Measurements from ENCODE around the gene MKX. TPM values are rescaled to one million over a fixed set of nuclear protein-coding genes. Genes with fewer than 3 reads are reported as not detected.

The MKX gene, protein sequence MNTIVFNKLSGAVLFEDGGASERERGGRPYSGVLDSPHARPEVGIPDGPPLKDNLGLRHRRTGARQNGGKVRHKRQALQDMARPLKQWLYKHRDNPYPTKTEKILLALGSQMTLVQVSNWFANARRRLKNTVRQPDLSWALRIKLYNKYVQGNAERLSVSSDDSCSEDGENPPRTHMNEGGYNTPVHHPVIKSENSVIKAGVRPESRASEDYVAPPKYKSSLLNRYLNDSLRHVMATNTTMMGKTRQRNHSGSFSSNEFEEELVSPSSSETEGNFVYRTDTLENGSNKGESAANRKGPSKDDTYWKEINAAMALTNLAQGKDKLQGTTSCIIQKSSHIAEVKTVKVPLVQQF
- total RNA-seq: 1 to 10 TPM in 1 of 4 donors, under 1 TPM in 1, not detected in 2; 0.82 to 2.4 TPM

GRCh38 chr10:27745732-27746396, at the start of gene MKX:
TSS of gene MKX (minus strand) at chr10:27745819. CDS start at chr10:27743415, 2,404 bp downstream.
- Histone ChIP-seq H3K27ac (peak within 1 kb of the TSS in 3 of 4 donors; percentile 84 to 87 (median 86)), H3K4me1 (peaks cover 0 to 52% (median 43%) of the 10 kb centered on the region in 4 donors), H3K4me3 (peak within 1 kb of the TSS; percentile 1 to 95 (median 60)), H3K9me3 (no peaks in the 10 kb centered on the region), H3K36me3 (no peaks in the 10 kb centered on the region), H3K27me3 (peaks cover 100% of the 10 kb centered on the region)
- in situ Hi-C loops (cut with MboI; ENCODE audit: low pct_ligation_motif_present in 1 of 4, low pct_unique_long_range_greater_than_20kb in 1 of 4, low sequenced_read_pairs in 3 of 4) (loop anchor here (25.0 kb wide), 2 partner anchors 441 to 641 kb away; no protein-coding TSS in a partner anchor), intact Hi-C loops (cut with DNase I; ENCODE audit: low total_unique reads) (loop anchor here (10.0 kb wide), 2 partner anchors 429 to 649 kb away; no protein-coding TSS in a partner anchor)
- TF ChIP-seq POLR2AphosphoS5 (IDR thresholded peaks at IDR 0.05): no peak
- no peak for TF ChIP-seq EP300 (IDR thresholded peaks at IDR 0.05; ENCODE audit: low read depth)
- TF ChIP-seq, protein P1, sequence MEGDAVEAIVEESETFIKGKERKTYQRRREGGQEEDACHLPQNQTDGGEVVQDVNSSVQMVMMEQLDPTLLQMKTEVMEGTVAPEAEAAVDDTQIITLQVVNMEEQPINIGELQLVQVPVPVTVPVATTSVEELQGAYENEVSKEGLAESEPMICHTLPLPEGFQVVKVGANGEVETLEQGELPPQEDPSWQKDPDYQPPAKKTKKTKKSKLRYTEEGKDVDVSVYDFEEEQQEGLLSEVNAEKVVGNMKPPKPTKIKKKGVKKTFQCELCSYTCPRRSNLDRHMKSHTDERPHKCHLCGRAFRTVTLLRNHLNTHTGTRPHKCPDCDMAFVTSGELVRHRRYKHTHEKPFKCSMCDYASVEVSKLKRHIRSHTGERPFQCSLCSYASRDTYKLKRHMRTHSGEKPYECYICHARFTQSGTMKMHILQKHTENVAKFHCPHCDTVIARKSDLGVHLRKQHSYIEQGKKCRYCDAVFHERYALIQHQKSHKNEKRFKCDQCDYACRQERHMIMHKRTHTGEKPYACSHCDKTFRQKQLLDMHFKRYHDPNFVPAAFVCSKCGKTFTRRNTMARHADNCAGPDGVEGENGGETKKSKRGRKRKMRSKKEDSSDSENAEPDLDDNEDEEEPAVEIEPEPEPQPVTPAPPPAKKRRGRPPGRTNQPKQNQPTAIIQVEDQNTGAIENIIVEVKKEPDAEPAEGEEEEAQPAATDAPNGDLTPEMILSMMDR (IDR thresholded peaks at IDR 0.05): no peak
- no peak for TF ChIP-seq POLR2A (IDR thresholded peaks at IDR 0.05)
- peak; percentile 37 for DNase-seq
- WGBS, 2 donors (ENCODE audit: low coverage in 1 of 2): 8% methylated on average over 51 of the region's 69 CpGs; no CpG with 5 or more reads in 1 of the 2 donors

- no peaks in the 10 kb centered on the region for H3K9me3 ChIP-seq
- intact Hi-C loops (cut with DNase I; ENCODE audit: low total_unique reads): loop anchor here (5.0 kb wide), 1 partner anchor 352 kb away; no protein-coding TSS in a partner anchor
- no peak overlapping the region for H3K27ac ChIP-seq
- in situ Hi-C loops (cut with MboI; ENCODE audit: low pct_ligation_motif_present in 1 of 4, low pct_unique_long_range_greater_than_20kb in 1 of 4, low sequenced_read_pairs in 3 of 4): no loop called here
- TF ChIP-seq POLR2AphosphoS5 (IDR thresholded peaks at IDR 0.05) (no peak), EP300 (IDR thresholded peaks at IDR 0.05; ENCODE audit: low read depth) (no peak), POLR2A (IDR thresholded peaks at IDR 0.05) (no peak)
- TF ChIP-seq, protein P1 (IDR thresholded peaks at IDR 0.05): peak in 3 of 5 experiments; percentile 8 to 20 (median 9)
- no peaks in the 10 kb centered on the region for H3K4me1 ChIP-seq
- H3K27me3 ChIP-seq: no peaks in the 10 kb centered on the region
- H3K4me3 ChIP-seq: no peak overlapping the region
- no peak for DNase-seq
- 27 to 33% methylated on average over 1 of the region's 1 CpG for WGBS, 2 donors (ENCODE audit: low coverage in 1 of 2)
- H3K36me3 ChIP-seq: no peaks in the 10 kb centered on the region
These were observed 48.5 kb upstream of the MKX start for GRCh38 chr10:27794157-27794556.

DNA sequence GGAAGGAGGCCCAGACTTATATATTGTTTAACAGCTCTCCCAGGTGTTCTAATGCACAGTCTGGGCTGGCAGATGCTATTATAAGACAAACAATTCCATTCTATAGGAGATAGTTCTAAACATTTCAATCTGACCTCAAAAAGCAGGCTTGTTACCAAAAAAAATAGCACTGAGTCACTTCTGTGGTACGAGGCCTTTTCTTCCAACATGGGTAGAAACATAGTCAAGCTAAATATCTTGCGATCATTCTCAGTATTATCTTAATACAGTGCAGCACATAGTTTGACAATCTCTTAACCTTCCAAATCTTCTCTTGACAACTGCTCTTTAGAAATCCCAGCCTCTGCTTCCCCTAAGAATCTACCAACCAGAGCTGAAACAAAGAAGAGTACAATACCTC, 46.6 kb upstream of the MKX start:
- no peak overlapping the region for H3K27ac ChIP-seq
- no peak overlapping the region for H3K4me3 ChIP-seq
- in situ Hi-C loops (cut with MboI; ENCODE audit: low pct_ligation_motif_present in 1 of 4, low pct_unique_long_range_greater_than_20kb in 1 of 4, low sequenced_read_pairs in 3 of 4): no loop called here
- no peak for TF ChIP-seq POLR2AphosphoS5 (IDR thresholded peaks at IDR 0.05)
- TF ChIP-seq, protein P1 (IDR thresholded peaks at IDR 0.05): no peak
- no peak for TF ChIP-seq EP300 (IDR thresholded peaks at IDR 0.05; ENCODE audit: low read depth)
- intact Hi-C loops (cut with DNase I; ENCODE audit: low total_unique reads): loop anchor here (5.0 kb wide), 1 partner anchor 350 kb away; no protein-coding TSS in a partner anchor
- WGBS, 2 donors (ENCODE audit: low coverage in 1 of 2): 52 to 79% methylated on average over 2 of the region's 2 CpGs
- H3K27me3 ChIP-seq: no peaks in the 10 kb centered on the region
- no peaks in the 10 kb centered on the region for H3K36me3 ChIP-seq
- DNase-seq: no peak
- H3K9me3 ChIP-seq: no peaks in the 10 kb centered on the region
- H3K4me1 ChIP-seq: no peaks in the 10 kb centered on the region

DNA sequence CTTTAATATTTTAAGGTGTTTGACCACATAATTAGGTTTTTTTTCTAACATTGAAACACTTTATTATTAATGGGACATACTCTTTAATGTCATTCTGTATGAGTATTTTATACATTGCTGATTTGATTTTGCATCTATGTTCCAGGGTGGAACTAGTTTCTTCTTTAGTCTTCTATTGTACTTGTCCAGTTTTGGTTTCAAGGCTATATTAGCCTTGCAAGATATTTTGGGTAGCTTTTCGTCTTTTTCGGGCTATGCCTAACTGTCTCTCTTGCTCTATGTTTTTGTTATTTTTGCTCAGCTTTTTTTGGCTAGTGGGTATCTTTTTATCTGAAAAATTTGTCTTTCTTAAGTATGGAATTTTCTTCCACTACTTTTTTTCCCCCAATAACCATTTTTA, 38.7 kb upstream of the MKX start:
- DNase-seq: no peak
- no peaks in the 10 kb centered on the region for H3K27me3 ChIP-seq
- intact Hi-C loops (cut with DNase I; ENCODE audit: low total_unique reads): no loop called here
- H3K27ac ChIP-seq: no peak overlapping the region
- H3K36me3 ChIP-seq: no peaks in the 10 kb centered on the region
- TF ChIP-seq POLR2AphosphoS5 (IDR thresholded peaks at IDR 0.05) (no peak), EP300 (IDR thresholded peaks at IDR 0.05; ENCODE audit: low read depth) (no peak), POLR2A (IDR thresholded peaks at IDR 0.05) (no peak)
- TF ChIP-seq, protein P1 (IDR thresholded peaks at IDR 0.05): no peak
- in situ Hi-C loops (cut with MboI; ENCODE audit: low pct_ligation_motif_present in 1 of 4, low pct_unique_long_range_greater_than_20kb in 1 of 4, low sequenced_read_pairs in 3 of 4): no loop called here
- WGBS, 2 donors (ENCODE audit: low coverage in 1 of 2): 78 to 96% methylated on average over 2 of the region's 2 CpGs
- H3K9me3 ChIP-seq: no peaks in the 10 kb centered on the region
- H3K4me3 ChIP-seq: no peak overlapping the region
- H3K4me1 ChIP-seq: no peaks in the 10 kb centered on the region

Data from transverse colon (tissue), 4 donors.